DOHH2 (cell line): ENCODE results near the gene OSR1.
"Not testable (repeated sequence)": the region's sequence is repeated elsewhere in the genome, so short reads cannot be mapped to it uniquely, and the experiment has no call there.

Experiments
- CTCF ChIP-seq: fragments of 200-600 bp; sonication (generic); IDR thresholded peaks from one replicate; pipeline ENCODE4 v1.5.1; 2014; ENCODE audit warnings: antibody characterized with exemption, mild to moderate bottlenecking, low read depth, low read length; ENCODE audit not compliant: poor library complexity, severe bottlenecking
- EZH2phosphoT487 ChIP-seq: fragments of 200-600 bp; sonication (generic); IDR thresholded peaks from 2 replicates; pipeline ENCODE4 v1.6.1; 2017; ENCODE audit warnings: borderline replicate concordance, mild to moderate bottlenecking, antibody characterized with exemption, low read length, moderate library complexity, mixed read lengths

- TF ChIP-seq CTCF, EZH2phosphoT487: not testable (repeated sequence)
Measured at GRCh38 chr2:19389469-19389868, 31.0 kb upstream of the OSR1 start.
